ENCODE measurements around the gene EXD2.

Gene EXD2

DNA sequence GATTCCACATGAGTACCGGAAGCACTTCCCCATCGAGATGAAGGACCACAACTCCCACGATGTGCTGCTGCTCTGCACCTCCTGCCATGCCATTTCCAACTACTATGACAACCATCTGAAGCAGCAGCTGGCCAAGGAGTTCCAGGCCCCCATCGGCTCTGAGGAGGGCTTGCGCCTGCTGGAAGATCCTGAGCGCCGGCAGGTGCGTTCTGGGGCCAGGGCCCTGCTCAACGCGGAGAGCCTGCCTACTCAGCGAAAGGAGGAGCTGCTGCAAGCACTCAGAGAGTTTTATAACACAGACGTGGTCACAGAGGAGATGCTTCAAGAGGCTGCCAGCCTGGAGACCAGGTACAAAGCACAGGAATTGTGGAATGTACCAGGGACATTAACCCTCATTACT lies 46.3 kb downstream of the EXD2 start:
- no peak overlapping the region for H4K8ac ChIP-seq (ENCODE audit: low read depth, low read length)

DNA sequence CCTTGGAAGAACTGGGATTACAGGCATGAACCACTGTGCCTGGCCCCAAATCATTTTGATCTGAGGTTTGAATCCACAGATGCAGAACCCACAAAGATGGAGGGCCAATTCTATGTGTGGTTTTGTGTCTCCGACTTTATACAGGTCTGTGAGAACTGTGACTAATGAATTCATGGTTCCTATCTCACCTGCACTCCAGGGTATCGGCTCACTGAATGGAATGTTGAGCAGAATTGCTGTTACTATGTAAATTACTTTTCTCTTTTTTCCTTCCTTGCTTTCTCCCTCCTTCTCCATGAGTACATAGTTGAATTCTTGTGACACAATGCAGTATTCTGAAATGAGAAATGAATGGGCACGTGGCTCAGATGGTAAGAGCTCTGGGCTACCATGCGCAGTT lies 47.6 kb downstream of the EXD2 start:
- H3K4me1 ChIP-seq (ENCODE audit: control insufficient read depth in 2 of 2, insufficient read depth in 1 of 2, low read depth in 1 of 2, low read length in 2 of 2): peaks cover 1 to 7% of the 10 kb centered on the region in 2 donors
- no peak overlapping the region for H2BK120ac ChIP-seq (ENCODE audit: low read depth, low read length)
- H2BK15ac ChIP-seq (ENCODE audit: low read length): no peak overlapping the region
- H2BK12ac ChIP-seq (ENCODE audit: low read length): no peak overlapping the region
- no peak overlapping the region for H3K4ac ChIP-seq (ENCODE audit: low read length)
- no peak overlapping the region for H3K18ac ChIP-seq (ENCODE audit: low read length)
- H3K79me1 ChIP-seq (ENCODE audit: low read depth, low read length): peaks cover 2% of the 10 kb centered on the region
- no peak overlapping the region for H3K14ac ChIP-seq (ENCODE audit: low read length)
- no peak overlapping the region for H2BK5ac ChIP-seq (ENCODE audit: low read length)
- H3K4me2 ChIP-seq (ENCODE audit: insufficient read depth, low read length, poor library complexity, severe bottlenecking): no peak overlapping the region
- no peak overlapping the region for H3K4me3 ChIP-seq (ENCODE audit: low read length in 2 of 2)
- no peak overlapping the region for H3K23ac ChIP-seq (ENCODE audit: low read depth, low read length, poor library complexity)
- H2AK5ac ChIP-seq (ENCODE audit: low read depth, low read length): no peak overlapping the region
- H3K9me3 ChIP-seq (replicated peaks in 1 of 2; ENCODE audit: control insufficient read depth in 2 of 2, insufficient read depth in 1 of 2, low read depth in 1 of 2, low read length in 2 of 2): no peaks in the 10 kb centered on the region
- H3K27me3 ChIP-seq (ENCODE audit: control insufficient read depth in 3 of 3, insufficient read depth in 3 of 3, low read depth in 1 of 3, low read length in 3 of 3): no peaks in the 10 kb centered on the region
- no peak for DNase-seq (ENCODE audit: low spot score)
- no peak overlapping the region for H4K8ac ChIP-seq (ENCODE audit: low read depth, low read length)
- no peak overlapping the region for H4K91ac ChIP-seq (ENCODE audit: low read depth, low read length, poor library complexity)
- H3K36me3 ChIP-seq (replicated peaks in 1 of 2; ENCODE audit: control insufficient read depth in 2 of 2, insufficient read depth in 2 of 2, low read length in 2 of 2): peaks cover 31 to 75% of the 10 kb centered on the region in 2 donors
- WGBS, 2 donors (ENCODE audit: extremely low coverage in 2 of 2, insufficient read length in 2 of 2, insufficient replicate concordance in 1 of 2): no CpG with 5 or more reads among the region's 4 CpGs
- no peak overlapping the region for H3K9ac ChIP-seq (ENCODE audit: low read depth, low read length, poor library complexity)
- no peak overlapping the region for H2AFZ ChIP-seq (ENCODE audit: low read length)
- H3K27ac ChIP-seq (replicated peaks; ENCODE audit: low read length): no peak overlapping the region

More for the DNA sequence above, 46.3 kb downstream of the EXD2 start:
- Histone ChIP-seq H3K18ac (ENCODE audit: low read length) (no peak overlapping the region), H2BK120ac (ENCODE audit: low read depth, low read length) (no peak overlapping the region), H3K4me3 (ENCODE audit: low read length in 2 of 2) (no peak overlapping the region), H2AFZ (ENCODE audit: low read length) (no peak overlapping the region), H3K4me1 (ENCODE audit: control insufficient read depth in 2 of 2, insufficient read depth in 1 of 2, low read depth in 1 of 2, low read length in 2 of 2) (peaks cover 0 to 1% of the 10 kb centered on the region in 2 donors), H4K91ac (ENCODE audit: low read depth, low read length, poor library complexity) (no peak overlapping the region), H3K27me3 (ENCODE audit: control insufficient read depth in 3 of 3, insufficient read depth in 3 of 3, low read depth in 1 of 3, low read length in 3 of 3) (no peaks in the 10 kb centered on the region), H2BK15ac (ENCODE audit: low read length) (no peak overlapping the region), H3K4me2 (ENCODE audit: insufficient read depth, low read length, poor library complexity, severe bottlenecking) (no peak overlapping the region), H2BK5ac (ENCODE audit: low read length) (no peak overlapping the region), H3K14ac (ENCODE audit: low read length) (no peak overlapping the region), H3K79me1 (ENCODE audit: low read depth, low read length) (peaks cover 2% of the 10 kb centered on the region), H3K23ac (ENCODE audit: low read depth, low read length, poor library complexity) (no peak overlapping the region), H2BK12ac (ENCODE audit: low read length) (no peak overlapping the region), H3K9me3 (replicated peaks in 1 of 2; ENCODE audit: control insufficient read depth in 2 of 2, insufficient read depth in 1 of 2, low read depth in 1 of 2, low read length in 2 of 2) (no peaks in the 10 kb centered on the region), H3K9ac (ENCODE audit: low read depth, low read length, poor library complexity) (no peak overlapping the region), H3K27ac (replicated peaks; ENCODE audit: low read length) (no peak overlapping the region), H2AK5ac (ENCODE audit: low read depth, low read length) (no peak overlapping the region), H3K36me3 (replicated peaks in 1 of 2; ENCODE audit: control insufficient read depth in 2 of 2, insufficient read depth in 2 of 2, low read length in 2 of 2) (peaks cover 31 to 81% of the 10 kb centered on the region in 2 donors), H3K4ac (ENCODE audit: low read length) (no peak overlapping the region)
- DNase-seq (ENCODE audit: low spot score): no peak
- WGBS, 2 donors (ENCODE audit: extremely low coverage in 2 of 2, insufficient read length in 2 of 2, insufficient replicate concordance in 1 of 2): no CpG with 5 or more reads among the region's 12 CpGs

DNA sequence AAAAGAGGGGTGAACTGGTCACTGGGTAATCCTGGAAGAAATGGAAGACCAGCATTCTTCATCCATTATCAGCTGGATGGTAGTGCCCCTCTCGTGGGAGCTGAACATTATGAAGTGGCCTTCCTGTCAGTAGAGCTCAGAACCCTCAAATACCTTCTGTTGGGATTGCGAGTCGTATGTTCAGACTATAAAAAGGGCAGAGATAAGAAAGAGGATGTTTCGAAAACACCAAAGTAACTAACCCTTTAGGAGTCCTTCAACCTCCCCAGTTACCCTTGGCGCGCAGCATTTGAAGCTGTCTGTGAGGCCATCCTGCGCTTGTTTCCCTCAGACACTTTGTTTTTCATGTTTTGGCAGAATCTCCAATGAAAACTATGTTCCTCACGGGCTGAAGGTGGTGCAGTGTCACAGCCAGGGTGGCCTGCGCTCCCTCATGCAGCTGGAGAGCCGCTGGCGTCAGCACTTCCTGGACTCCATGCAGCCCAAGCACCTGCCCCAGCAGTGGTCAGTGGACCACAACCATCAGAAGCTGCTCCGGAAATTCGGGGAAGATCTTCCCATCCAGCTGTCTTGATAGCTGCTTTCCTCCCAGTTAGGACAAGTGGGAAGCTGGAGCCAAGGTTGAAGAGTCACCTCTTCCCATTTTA lies 49.4 kb downstream of the EXD2 start:
- Histone ChIP-seq H4K8ac (ENCODE audit: low read depth, low read length) (no peak overlapping the region), H3K4me2 (ENCODE audit: insufficient read depth, low read length, poor library complexity, severe bottlenecking) (no peak overlapping the region), H3K79me1 (ENCODE audit: low read depth, low read length) (peaks cover 2% of the 10 kb centered on the region), H3K27me3 (ENCODE audit: control insufficient read depth in 3 of 3, insufficient read depth in 3 of 3, low read depth in 1 of 3, low read length in 3 of 3) (no peaks in the 10 kb centered on the region), H3K9ac (ENCODE audit: low read depth, low read length, poor library complexity) (no peak overlapping the region), H3K4me1 (ENCODE audit: control insufficient read depth in 2 of 2, insufficient read depth in 1 of 2, low read depth in 1 of 2, low read length in 2 of 2) (peaks cover 1 to 10% of the 10 kb centered on the region in 2 donors), H4K91ac (ENCODE audit: low read depth, low read length, poor library complexity) (no peak overlapping the region), H2BK120ac (ENCODE audit: low read depth, low read length) (no peak overlapping the region), H3K23ac (ENCODE audit: low read depth, low read length, poor library complexity) (no peak overlapping the region), H3K14ac (ENCODE audit: low read length) (no peak overlapping the region), H3K18ac (ENCODE audit: low read length) (no peak overlapping the region), H3K27ac (replicated peaks; ENCODE audit: low read length) (no peak overlapping the region), H3K36me3 (replicated peaks in 1 of 2; ENCODE audit: control insufficient read depth in 2 of 2, insufficient read depth in 2 of 2, low read length in 2 of 2) (peaks cover 27 to 63% of the 10 kb centered on the region in 2 donors), H3K9me3 (replicated peaks in 1 of 2; ENCODE audit: control insufficient read depth in 2 of 2, insufficient read depth in 1 of 2, low read depth in 1 of 2, low read length in 2 of 2) (no peaks in the 10 kb centered on the region), H2AK5ac (ENCODE audit: low read depth, low read length) (no peak overlapping the region), H2AFZ (ENCODE audit: low read length) (no peak overlapping the region), H2BK5ac (ENCODE audit: low read length) (no peak overlapping the region), H2BK12ac (ENCODE audit: low read length) (no peak overlapping the region), H2BK15ac (ENCODE audit: low read length) (no peak overlapping the region), H3K4ac (ENCODE audit: low read length) (no peak overlapping the region), H3K4me3 (ENCODE audit: low read length in 2 of 2) (no peak overlapping the region)
- DNase-seq (ENCODE audit: low spot score): no peak
- no CpG with 5 or more reads among the region's 13 CpGs for WGBS, 2 donors (ENCODE audit: extremely low coverage in 2 of 2, insufficient read length in 2 of 2, insufficient replicate concordance in 1 of 2)

DNA sequence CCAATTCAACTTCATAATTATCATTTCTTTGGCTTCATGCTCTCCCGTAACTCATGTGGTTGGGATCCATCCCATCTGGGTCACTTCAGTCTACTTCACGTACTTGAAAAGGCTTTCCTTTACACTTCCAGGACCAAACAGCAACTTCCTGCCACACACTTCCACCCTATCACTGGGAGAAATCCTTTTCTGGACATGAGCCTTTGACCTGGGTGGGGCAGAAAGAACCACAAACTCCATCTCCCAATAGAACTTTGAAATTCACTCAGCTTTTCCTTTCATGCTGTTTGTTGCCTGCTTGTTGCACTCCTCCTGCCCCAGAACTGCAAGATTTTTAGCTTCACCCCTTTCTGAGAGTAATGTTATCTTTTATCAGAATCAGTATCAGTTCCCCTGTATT lies 50.3 kb downstream of the EXD2 start:
- no peak overlapping the region for H3K23ac ChIP-seq (ENCODE audit: low read depth, low read length, poor library complexity)
- no peak overlapping the region for H3K14ac ChIP-seq (ENCODE audit: low read length)
- no peaks in the 10 kb centered on the region for H3K9me3 ChIP-seq (replicated peaks in 1 of 2; ENCODE audit: control insufficient read depth in 2 of 2, insufficient read depth in 1 of 2, low read depth in 1 of 2, low read length in 2 of 2)
- no peak overlapping the region for H3K27ac ChIP-seq (replicated peaks; ENCODE audit: low read length)
- no peak overlapping the region for H3K18ac ChIP-seq (ENCODE audit: low read length)
- H3K9ac ChIP-seq (ENCODE audit: low read depth, low read length, poor library complexity): no peak overlapping the region
- H3K79me1 ChIP-seq (ENCODE audit: low read depth, low read length): peaks cover 2% of the 10 kb centered on the region
- no peak overlapping the region for H4K8ac ChIP-seq (ENCODE audit: low read depth, low read length)
- no peak overlapping the region for H4K91ac ChIP-seq (ENCODE audit: low read depth, low read length, poor library complexity)
- H2BK12ac ChIP-seq (ENCODE audit: low read length): no peak overlapping the region
- DNase-seq (ENCODE audit: low spot score): no peak
- H2BK120ac ChIP-seq (ENCODE audit: low read depth, low read length): no peak overlapping the region
- no peak overlapping the region for H2AK5ac ChIP-seq (ENCODE audit: low read depth, low read length)
- H3K4me2 ChIP-seq (ENCODE audit: insufficient read depth, low read length, poor library complexity, severe bottlenecking): no peak overlapping the region
- no CpG with 5 or more reads among the region's 2 CpGs for WGBS, 2 donors (ENCODE audit: extremely low coverage in 2 of 2, insufficient read length in 2 of 2, insufficient replicate concordance in 1 of 2)
- no peak overlapping the region for H3K4me3 ChIP-seq (ENCODE audit: low read length in 2 of 2)
- H3K36me3 ChIP-seq (replicated peaks in 1 of 2; ENCODE audit: control insufficient read depth in 2 of 2, insufficient read depth in 2 of 2, low read length in 2 of 2): peaks cover 20 to 54% of the 10 kb centered on the region in 2 donors
- no peak overlapping the region for H2BK15ac ChIP-seq (ENCODE audit: low read length)
- peaks cover 0 to 10% of the 10 kb centered on the region in 2 donors for H3K4me1 ChIP-seq (ENCODE audit: control insufficient read depth in 2 of 2, insufficient read depth in 1 of 2, low read depth in 1 of 2, low read length in 2 of 2)
- no peak overlapping the region for H2AFZ ChIP-seq (ENCODE audit: low read length)
- no peaks in the 10 kb centered on the region for H3K27me3 ChIP-seq (ENCODE audit: control insufficient read depth in 3 of 3, insufficient read depth in 3 of 3, low read depth in 1 of 3, low read length in 3 of 3)
- H2BK5ac ChIP-seq (ENCODE audit: low read length): no peak overlapping the region
- H3K4ac ChIP-seq (ENCODE audit: low read length): no peak overlapping the region
